ENCODE data around the gene CEP104. TPM values are rescaled to one million over a fixed set of nuclear protein-coding genes. Genes with fewer than 3 reads are reported as not detected.

The CEP104 gene
- polyA plus RNA-seq, 2 of the 4 experiments (the other 2 are of a cell fraction) = 14.5 to 28.8 TPM

GRCh38 chr1:3786468-3787348, 70.3 kb downstream of the CEP104 start:
- 96% methylated on average over 36 of the region's 45 CpGs for WGBS (ENCODE audit: missing lambda C conversion rate)
- H3K4me3 ChIP-seq = no peak overlapping the region
- H3K4me2 ChIP-seq = no peak overlapping the region
- no peak for ATAC-seq
- ChIA-PET CTCF (interaction anchor here (1.1 kb wide), 1 partner anchor 10 kb away, joined by 3 read pairs; the partner anchor contains the start of gene LRRC47), POLR2A (interaction anchor here (0.9 kb wide), 1 partner anchor 9 kb away, joined by 4 read pairs; the partner anchor contains the start of gene LRRC47)
- no peaks in the 10 kb centered on the region for H3K9me3 ChIP-seq
- TF ChIP-seq, protein P1, sequence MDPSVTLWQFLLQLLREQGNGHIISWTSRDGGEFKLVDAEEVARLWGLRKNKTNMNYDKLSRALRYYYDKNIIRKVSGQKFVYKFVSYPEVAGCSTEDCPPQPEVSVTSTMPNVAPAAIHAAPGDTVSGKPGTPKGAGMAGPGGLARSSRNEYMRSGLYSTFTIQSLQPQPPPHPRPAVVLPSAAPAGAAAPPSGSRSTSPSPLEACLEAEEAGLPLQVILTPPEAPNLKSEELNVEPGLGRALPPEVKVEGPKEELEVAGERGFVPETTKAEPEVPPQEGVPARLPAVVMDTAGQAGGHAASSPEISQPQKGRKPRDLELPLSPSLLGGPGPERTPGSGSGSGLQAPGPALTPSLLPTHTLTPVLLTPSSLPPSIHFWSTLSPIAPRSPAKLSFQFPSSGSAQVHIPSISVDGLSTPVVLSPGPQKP (IDR thresholded peaks at IDR 0.05; ENCODE audit: low read depth, low read length) = no peak
- TF ChIP-seq NFE2L2 (conservative IDR thresholded peaks at IDR 0.05; ENCODE audit: low read length) = no peak
- no peak for TF ChIP-seq TP53 (CRISPR knock-in tag; IDR thresholded peaks at IDR 0.05)
- no peak for TF ChIP-seq POLR2AphosphoS2 (conservative IDR thresholded peaks at IDR 0.05; ENCODE audit: low read length)
- no peak for TF ChIP-seq HOXB13 (CRISPR knock-in tag; IDR thresholded peaks at IDR 0.05; ENCODE audit: low read depth)
- no peak for TF ChIP-seq ZC3H11A (IDR thresholded peaks at IDR 0.05)
- no peak for TF ChIP-seq KDM5A (IDR thresholded peaks at IDR 0.05)
- TF ChIP-seq JUNB (IDR thresholded peaks at IDR 0.05) = no peak
- TF ChIP-seq CBX2 (IDR thresholded peaks at IDR 0.05; ENCODE audit: borderline replicate concordance, low read depth) = no peak
- TF ChIP-seq JUN (IDR thresholded peaks at IDR 0.05) = no peak
- TF ChIP-seq ZSCAN20 (CRISPR knock-in tag; IDR thresholded peaks at IDR 0.05) = no peak
- TF ChIP-seq, protein P2, sequence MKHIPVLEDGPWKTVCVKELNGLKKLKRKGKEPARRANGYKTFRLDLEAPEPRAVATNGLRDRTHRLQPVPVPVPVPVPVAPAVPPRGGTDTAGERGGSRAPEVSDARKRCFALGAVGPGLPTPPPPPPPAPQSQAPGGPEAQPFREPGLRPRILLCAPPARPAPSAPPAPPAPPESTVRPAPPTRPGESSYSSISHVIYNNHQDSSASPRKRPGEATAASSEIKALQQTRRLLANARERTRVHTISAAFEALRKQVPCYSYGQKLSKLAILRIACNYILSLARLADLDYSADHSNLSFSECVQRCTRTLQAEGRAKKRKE (CRISPR knock-in tag; IDR thresholded peaks at IDR 0.05; ENCODE audit: low read depth) = no peak
- no peak for TF ChIP-seq ZFP36 (IDR thresholded peaks at IDR 0.05; ENCODE audit: borderline replicate concordance, partially characterized antibody)
- TF ChIP-seq HMGXB4 (CRISPR knock-in tag; IDR thresholded peaks at IDR 0.05; ENCODE audit: borderline replicate concordance) = no peak
- TF ChIP-seq HOXA7 (CRISPR knock-in tag; IDR thresholded peaks at IDR 0.05) = no peak
- TF ChIP-seq FOXS1 (CRISPR knock-in tag; IDR thresholded peaks at IDR 0.05) = no peak
- no peak for TF ChIP-seq PHF8 (IDR thresholded peaks at IDR 0.05; ENCODE audit: borderline replicate concordance, low read depth)
- TF ChIP-seq ESRRA (IDR thresholded peaks at IDR 0.05; ENCODE audit: borderline replicate concordance, low read length) = no peak
- no peak for TF ChIP-seq CBX8 (IDR thresholded peaks at IDR 0.05)
- no peaks in the 10 kb centered on the region for H3K4me1 ChIP-seq
- no peak for FAIRE-seq
- DNase-seq (ENCODE audit: low read depth in 1 of 2, low spot score in 1 of 2) = no peak
- H3K27ac ChIP-seq = no peak overlapping the region

DNA sequence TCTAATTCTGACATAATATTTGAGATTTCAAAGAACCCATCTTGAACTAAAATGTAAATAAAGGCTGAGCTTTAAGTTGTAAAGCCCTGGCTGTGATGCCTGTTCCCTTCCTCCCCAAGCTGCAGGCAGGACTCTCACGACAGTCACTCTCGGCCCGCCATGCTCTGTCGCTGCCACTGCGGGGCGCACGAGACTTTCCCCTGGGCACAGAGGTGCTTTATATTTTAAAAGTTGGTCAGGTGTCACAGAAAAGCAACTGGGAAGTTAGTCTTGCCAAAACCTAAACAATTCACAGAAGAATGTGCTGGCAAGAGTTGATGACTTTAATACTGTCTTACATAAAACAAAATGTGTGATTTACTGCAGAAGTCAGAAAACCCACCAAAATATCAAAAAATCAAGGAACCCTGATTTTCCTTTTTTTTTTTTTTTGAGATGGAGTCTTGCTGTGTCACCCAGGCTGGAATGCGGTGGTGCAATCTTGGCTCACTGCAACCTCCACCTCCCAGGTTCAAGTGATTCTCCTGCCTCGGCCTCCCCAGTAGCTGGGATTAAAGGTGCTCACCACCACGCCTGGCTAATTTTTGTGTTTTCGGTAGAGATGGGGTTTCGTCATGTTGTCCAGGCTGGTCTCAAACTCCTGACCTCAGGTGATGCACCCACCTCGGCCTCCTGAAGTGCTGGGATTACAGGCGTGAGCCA, 71.4 kb downstream of the CEP104 start:
- H3K9me3 ChIP-seq = no peaks in the 10 kb centered on the region
- H3K4me2 ChIP-seq = no peak overlapping the region
- FAIRE-seq (no peak), DNase-seq (ENCODE audit: low read depth in 1 of 2, low spot score in 1 of 2) (no peak), ATAC-seq (peak; percentile 58 to 80; a peak in 4 of 6 replicates)
- WGBS (ENCODE audit: missing lambda C conversion rate) = 76% methylated on average over 14 of the region's 14 CpGs
- peak; percentile 17 to 40; a peak in 2 of 5 replicates for TF ChIP-seq RAD21 (conservative IDR thresholded peaks at IDR 0.05 in 1 of 2, IDR thresholded peaks at IDR 0.05 in 1 of 2)
- peak; percentile 31; the same call in 2 of the 3 replicates for TF ChIP-seq CTCF (IDR thresholded peaks at IDR 0.05)
- no peak for TF ChIP-seq FOSL2 (IDR thresholded peaks at IDR 0.05)
- no peak for TF ChIP-seq FOSL2 (CRISPR knock-in tag; IDR thresholded peaks at IDR 0.05)
- POLR2A ChIA-PET = no interaction called here
- H3K27ac ChIP-seq = no peak overlapping the region
- CTCF ChIA-PET = interaction anchor here (0.7 kb wide), 1 partner anchor 73 kb away, joined by 5 read pairs; no protein-coding TSS in a partner anchor
- H3K4me1 ChIP-seq = no peaks in the 10 kb centered on the region
- no peak overlapping the region for H3K4me3 ChIP-seq
